ENCODE measurements around the gene GHITM. TPM values are rescaled to one million over a fixed set of nuclear protein-coding genes. Genes with fewer than 3 reads are reported as not detected.
A peak's percentile ranks its signal among the peaks of the same experiment; 100 is the strongest.
"Not testable (repeated sequence)": the region's sequence is repeated elsewhere in the genome, so short reads cannot be mapped to it uniquely, and the experiment has no call there.

The GHITM gene
- total and polyA plus RNA-seq, 7 experiments from 2014 or later: 61.5 to 312 (median 78.7) TPM

DNA sequence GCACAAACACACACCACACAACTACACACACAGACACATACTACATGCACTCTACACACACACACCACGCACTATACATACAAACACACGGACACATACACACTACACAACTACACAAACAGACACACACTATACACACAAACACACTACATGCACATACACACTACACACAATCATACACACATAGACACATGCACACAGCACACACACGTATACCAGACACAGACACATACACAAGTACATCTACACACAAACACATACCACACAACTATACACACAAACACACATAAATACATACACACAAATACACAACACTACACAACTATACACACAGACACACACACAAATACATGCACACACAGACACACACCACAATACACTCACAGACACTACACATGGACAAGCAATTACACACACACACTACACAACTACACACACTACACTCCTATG is 38.9 kb downstream of the GHITM start:
- Mint-ChIP-seq H3K4me3 (no peak overlapping the region), H3K36me3 (no peaks in the 10 kb centered on the region), H3K27me3 (no peaks in the 10 kb centered on the region), H3K4me1 (peaks cover 0 to 12% (median 7%) of the 10 kb centered on the region in 7 donors), H3K27ac (no peak overlapping the region), H3K9me3 (peaks cover 0 to 4% (median 0%) of the 10 kb centered on the region in 11 donors)
- Histone ChIP-seq H3K36me3 (ENCODE audit: control insufficient read depth in 2 of 3, insufficient read depth in 3 of 3, low read length in 3 of 3) (no peaks in the 10 kb centered on the region), H3K9me3 (ENCODE audit: control insufficient read depth in 2 of 3, low read length in 3 of 3) (no peaks in the 10 kb centered on the region), H3K27ac (ENCODE audit: low read depth, low read length) (no peak overlapping the region), H3K4me1 (ENCODE audit: control insufficient read depth in 2 of 2, insufficient read depth in 2 of 2, low read length in 2 of 2) (peaks cover 27 to 36% of the 10 kb centered on the region in 2 donors), H3K27me3 (ENCODE audit: control insufficient read depth in 2 of 2, insufficient read depth in 2 of 2, low read length in 2 of 2) (no peaks in the 10 kb centered on the region), H3K4me3 (ENCODE audit: low read length) (no peak overlapping the region)
- ChIA-PET POLR2A (interaction anchor here (1.0 to 1.5 kb wide), 5 partner anchors 9 to 39 kb away, joined by 3 to 12 read pairs (median 6); partner anchors contain the start of gene GHITM), CTCF (interaction anchor here (1.1 to 1.8 kb wide), 3 partner anchors 14 to 29 kb away, joined by 3 to 5 read pairs (median 4); no protein-coding TSS in a partner anchor)
- ATAC-seq (no peak), DNase-seq (no peak)
- intact Hi-C loops (cut with micrococcal nuclease): no loop called here

DNA sequence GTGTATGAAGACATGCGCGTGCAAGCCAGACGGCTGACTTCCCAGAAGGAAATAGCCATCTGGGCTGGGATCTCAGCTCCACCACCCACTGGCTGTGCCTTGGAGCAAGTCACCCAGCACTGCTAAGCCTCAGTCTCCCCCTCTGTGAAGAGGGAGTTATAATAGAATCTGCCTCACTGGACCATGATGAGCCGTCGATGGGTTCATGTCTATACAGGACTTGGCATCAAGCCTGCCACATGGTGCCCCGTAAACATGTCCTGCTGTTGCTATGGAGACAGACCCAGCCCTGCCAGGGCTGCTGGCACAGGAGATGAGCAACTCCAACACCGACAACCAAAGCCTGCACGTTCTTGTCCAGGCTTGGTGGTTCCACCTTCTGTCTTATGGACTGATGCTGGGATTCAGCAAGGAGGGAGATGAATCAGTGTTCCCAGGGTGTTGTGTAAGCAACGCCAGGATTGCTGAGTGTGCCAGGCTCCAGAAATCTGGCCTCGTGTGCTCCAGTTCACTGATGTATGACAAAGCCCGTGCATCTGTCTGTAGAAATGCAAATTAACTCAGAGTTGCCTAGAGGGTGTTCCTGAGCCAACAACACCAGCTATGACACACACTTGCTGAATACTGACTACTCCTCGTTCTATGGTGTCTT is 39.9 kb downstream of the GHITM start:
- CTCF ChIA-PET: no interaction called here
- Histone ChIP-seq H3K36me3 (ENCODE audit: control insufficient read depth in 2 of 3, insufficient read depth in 3 of 3, low read length in 3 of 3) (no peaks in the 10 kb centered on the region), H3K4me3 (ENCODE audit: low read length) (no peak overlapping the region), H3K27me3 (ENCODE audit: control insufficient read depth in 2 of 2, insufficient read depth in 2 of 2, low read length in 2 of 2) (no peaks in the 10 kb centered on the region), H3K4me1 (ENCODE audit: control insufficient read depth in 2 of 2, insufficient read depth in 2 of 2, low read length in 2 of 2) (peaks cover 27 to 36% of the 10 kb centered on the region in 2 donors), H3K27ac (ENCODE audit: low read depth, low read length) (no peak overlapping the region), H3K9me3 (ENCODE audit: control insufficient read depth in 2 of 3, low read length in 3 of 3) (no peaks in the 10 kb centered on the region)
- Mint-ChIP-seq H3K4me1 (peaks cover 0 to 12% (median 7%) of the 10 kb centered on the region in 7 donors), H3K36me3 (no peaks in the 10 kb centered on the region), H3K4me3 (no peak overlapping the region), H3K27me3 (no peaks in the 10 kb centered on the region), H3K27ac (no peak overlapping the region), H3K9me3 (peaks cover 0 to 4% (median 0%) of the 10 kb centered on the region in 11 donors)
- intact Hi-C loops (cut with micrococcal nuclease): no loop called here
- POLR2A ChIA-PET: no interaction called here
- ATAC-seq: peak; percentile 47
- DNase-seq: peak in 5 of 9 donors; percentile 23 to 44 (median 34)

- H3K4me1 Mint-ChIP-seq: peaks cover 5 to 13% (median 8%) of the 10 kb centered on the region in 7 donors
- H3K27ac Mint-ChIP-seq; H3K4me3 ChIP-seq (ENCODE audit: low read length); H3K9me3 ChIP-seq (ENCODE audit: control insufficient read depth in 2 of 3, low read length in 3 of 3); H3K27me3 Mint-ChIP-seq; POLR2A ChIA-PET; H3K27ac ChIP-seq (ENCODE audit: low read depth, low read length); DNase-seq; H3K36me3 ChIP-seq (ENCODE audit: control insufficient read depth in 2 of 3, insufficient read depth in 3 of 3, low read length in 3 of 3); H3K36me3 Mint-ChIP-seq; H3K4me3 Mint-ChIP-seq; H3K27me3 ChIP-seq (ENCODE audit: control insufficient read depth in 2 of 2, insufficient read depth in 2 of 2, low read length in 2 of 2); intact Hi-C loops (cut with micrococcal nuclease); ATAC-seq; H3K9me3 Mint-ChIP-seq; CTCF ChIA-PET: not testable (repeated sequence)
- H3K4me1 ChIP-seq (ENCODE audit: control insufficient read depth in 2 of 2, insufficient read depth in 2 of 2, low read length in 2 of 2): peaks cover 27 to 35% of the 10 kb centered on the region in 2 donors
Observed at GRCh38 chr10:84180386-84180785, 41.1 kb downstream of the GHITM start.

DNA sequence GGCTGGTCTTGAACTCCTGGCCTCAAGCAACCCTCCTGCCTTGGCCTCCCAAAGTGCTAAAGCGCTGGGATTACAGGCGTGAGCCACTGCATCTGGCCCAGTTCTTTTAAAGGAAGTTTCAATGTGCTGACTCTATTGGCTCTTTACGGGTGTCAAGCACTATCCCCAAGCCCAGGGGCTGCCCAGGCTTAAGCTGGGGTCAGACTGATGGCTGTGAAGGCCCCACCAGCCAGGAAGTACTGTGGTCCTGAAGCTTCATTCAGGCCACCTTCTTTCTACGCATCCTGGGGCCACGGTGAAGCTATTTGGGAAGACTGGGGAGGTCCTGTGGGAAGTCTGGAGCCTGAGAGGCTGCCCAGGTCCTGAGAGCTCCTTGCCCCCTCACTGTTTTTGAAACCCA is 42.3 kb downstream of the GHITM start:
- Histone ChIP-seq H3K27me3 (ENCODE audit: control insufficient read depth in 2 of 2, insufficient read depth in 2 of 2, low read length in 2 of 2) (no peaks in the 10 kb centered on the region), H3K4me3 (ENCODE audit: low read length) (no peak overlapping the region), H3K4me1 (ENCODE audit: control insufficient read depth in 2 of 2, insufficient read depth in 2 of 2, low read length in 2 of 2) (peaks cover 23 to 24% of the 10 kb centered on the region in 2 donors), H3K36me3 (ENCODE audit: control insufficient read depth in 2 of 3, insufficient read depth in 3 of 3, low read length in 3 of 3) (no peaks in the 10 kb centered on the region), H3K27ac (ENCODE audit: low read depth, low read length) (no peak overlapping the region), H3K9me3 (ENCODE audit: control insufficient read depth in 2 of 3, low read length in 3 of 3) (no peaks in the 10 kb centered on the region)
- Mint-ChIP-seq H3K4me1 (peaks cover 3 to 10% (median 5%) of the 10 kb centered on the region in 7 donors), H3K4me3 (no peak overlapping the region), H3K36me3 (no peaks in the 10 kb centered on the region), H3K27ac (no peak overlapping the region), H3K27me3 (peaks cover 0 to 3% (median 0%) of the 10 kb centered on the region in 5 donors), H3K9me3 (peaks cover 0 to 4% (median 0%) of the 10 kb centered on the region in 11 donors)
- CTCF ChIA-PET: interaction anchor here (0.5 to 1.1 kb wide), 2 partner anchors 8 to 9 kb away, joined by 3 read pairs; no protein-coding TSS in a partner anchor
- ATAC-seq (no peak), DNase-seq (no peak)
- intact Hi-C loops (cut with micrococcal nuclease): no loop called here
- POLR2A ChIA-PET: interaction anchor here (0.6 kb wide), 1 partner anchor 1705 kb away, joined by 3 read pairs; no protein-coding TSS in a partner anchor

DNA sequence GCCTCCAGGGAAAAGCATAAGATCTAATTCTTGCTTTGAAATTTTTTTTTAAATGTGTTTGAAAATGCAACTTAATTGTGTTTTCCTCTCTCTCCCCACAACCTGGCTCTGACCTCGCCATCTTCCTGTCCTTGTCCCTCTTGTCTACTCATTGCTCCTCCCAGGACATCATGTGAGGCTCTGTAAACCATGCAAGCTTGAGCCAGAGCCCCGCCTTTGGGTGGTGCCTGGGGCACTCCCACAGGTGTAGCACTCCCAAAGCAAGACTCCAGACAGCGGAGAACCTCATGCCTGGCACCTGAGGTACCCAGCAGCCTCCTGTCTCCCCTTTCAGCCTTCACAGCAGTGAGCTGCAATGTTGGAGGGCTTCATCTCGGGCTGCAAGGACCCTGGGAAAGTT is 45.2 kb downstream of the GHITM start:
- ChIA-PET CTCF (no interaction called here), POLR2A (no interaction called here)
- H3K4me3 Mint-ChIP-seq: no peak overlapping the region
- peaks cover 0 to 3% (median 0%) of the 10 kb centered on the region in 5 donors for H3K27me3 Mint-ChIP-seq
- DNase-seq (no peak), ATAC-seq (no peak)
- peaks cover 0 to 4% (median 0%) of the 10 kb centered on the region in 11 donors for H3K9me3 Mint-ChIP-seq
- Histone ChIP-seq H3K4me1 (ENCODE audit: control insufficient read depth in 2 of 2, insufficient read depth in 2 of 2, low read length in 2 of 2) (no peaks in the 10 kb centered on the region), H3K36me3 (ENCODE audit: control insufficient read depth in 2 of 3, insufficient read depth in 3 of 3, low read length in 3 of 3) (no peaks in the 10 kb centered on the region), H3K27me3 (ENCODE audit: control insufficient read depth in 2 of 2, insufficient read depth in 2 of 2, low read length in 2 of 2) (no peaks in the 10 kb centered on the region), H3K9me3 (ENCODE audit: control insufficient read depth in 2 of 3, low read length in 3 of 3) (no peaks in the 10 kb centered on the region), H3K27ac (ENCODE audit: low read depth, low read length) (no peak overlapping the region), H3K4me3 (ENCODE audit: low read length) (no peak overlapping the region)
- no peaks in the 10 kb centered on the region for H3K36me3 Mint-ChIP-seq
- H3K4me1 Mint-ChIP-seq: peaks cover 0 to 6% (median 0%) of the 10 kb centered on the region in 7 donors
- intact Hi-C loops (cut with micrococcal nuclease): no loop called here
- H3K27ac Mint-ChIP-seq: peak overlapping the region in 2 of 9 donors; percentile 23 to 41

GRCh38 chr10:84185526-84186175 is 46.3 kb downstream of the GHITM start:
- Mint-ChIP-seq H3K4me3 (no peak overlapping the region), H3K27ac (no peak overlapping the region), H3K36me3 (no peaks in the 10 kb centered on the region), H3K27me3 (peaks cover 0 to 3% (median 0%) of the 10 kb centered on the region in 5 donors), H3K9me3 (peaks cover 0 to 4% (median 0%) of the 10 kb centered on the region in 11 donors), H3K4me1 (peaks cover 0 to 10% (median 5%) of the 10 kb centered on the region in 7 donors)
- intact Hi-C loops (cut with micrococcal nuclease): no loop called here
- POLR2A ChIA-PET: interaction anchor here (0.7 kb wide), 1 partner anchor 9 kb away, joined by 3 read pairs; the partner anchor contains the start of gene CDHR1
- H3K36me3 ChIP-seq (ENCODE audit: control insufficient read depth in 2 of 3, insufficient read depth in 3 of 3, low read length in 3 of 3): no peaks in the 10 kb centered on the region
- H3K27me3 ChIP-seq (ENCODE audit: control insufficient read depth in 2 of 2, insufficient read depth in 2 of 2, low read length in 2 of 2): no peaks in the 10 kb centered on the region
- H3K4me1 ChIP-seq (ENCODE audit: control insufficient read depth in 2 of 2, insufficient read depth in 2 of 2, low read length in 2 of 2): peaks cover 4 to 5% of the 10 kb centered on the region in 2 donors
- H3K9me3 ChIP-seq (ENCODE audit: control insufficient read depth in 2 of 3, low read length in 3 of 3): no peaks in the 10 kb centered on the region
- H3K27ac ChIP-seq (ENCODE audit: low read depth, low read length): no peak overlapping the region
- no peak overlapping the region for H3K4me3 ChIP-seq (ENCODE audit: low read length)
- no peak for DNase-seq
- ATAC-seq: no peak
- CTCF ChIA-PET: interaction anchor here (1.0 kb wide), 1 partner anchor 38 kb away, joined by 3 read pairs; no protein-coding TSS in a partner anchor

All from naive thymus-derived CD4-positive, alpha-beta T cell (primary cell).